Kidney (tissue), 22 donors: Measurements from ENCODE around the gene MEP1A. TPM values are rescaled to one million over a fixed set of nuclear protein-coding genes. Genes with fewer than 3 reads are reported as not detected.
"Not testable (repeated sequence)": the region's sequence is repeated elsewhere in the genome, so short reads cannot be mapped to it uniquely, and the experiment has no call there.

Source experiments
- DNase-seq, 5 donors: peaks; one replicate each; pipeline ENCODE4 v3.0.0-alpha.2; 2013 to 2020
- FAIRE-seq: peaks from 2 replicates; lab custom pipeline; 2012; peaks lifted over from hg19 to GRCh38; lab: Jason Lieb, UNC
- H3K27ac ChIP-seq, 2 donors: one replicate each; pipeline ENCODE4 v1.7.0; 2013; ENCODE audit warnings: low read depth in 2 of 2, low read length in 2 of 2, inconsistent platforms in 1 of 2
- H3K27me3 ChIP-seq: one replicate; pipeline ENCODE4 v1.7.1; 2013; ENCODE audit warnings: low read length, inconsistent platforms; ENCODE audit not compliant: control insufficient read depth, insufficient read depth
- H3K36me3 ChIP-seq, 3 donors: one replicate each; pipeline versions ENCODE4 v1.7.0 to v1.7.1; 2013; ENCODE audit warnings: low read length in 3 of 3, control low read depth in 1 of 3, inconsistent platforms in 1 of 3; ENCODE audit not compliant: insufficient read depth in 3 of 3, control insufficient read depth in 2 of 3
- H3K4me1 ChIP-seq, 3 donors: one replicate each; pipeline versions ENCODE4 v1.7.0 to v1.7.1; 2013; ENCODE audit warnings: low read length in 3 of 3, inconsistent platforms in 1 of 3, low read depth in 1 of 3; ENCODE audit not compliant: control insufficient read depth in 2 of 3, insufficient read depth in 2 of 3
- H3K4me3 ChIP-seq, 3 donors: one replicate each; pipeline versions ENCODE4 v1.7.0 to v1.8.1; 2013; ENCODE audit warnings: low read length in 3 of 3, control low read depth in 1 of 3, inconsistent platforms in 1 of 3
- H3K9ac ChIP-seq, 3 donors: one replicate each; pipeline versions ENCODE4 v1.7.0 to v1.7.1; 2013; ENCODE audit warnings: low read length in 3 of 3, control low read depth in 1 of 3, inconsistent platforms in 1 of 3
- H3K9me3 ChIP-seq, 3 donors: one replicate each; pipeline versions ENCODE4 v1.7.0 to v1.7.1; 2013; ENCODE audit warnings: low read length in 3 of 3, control low read depth in 1 of 3, inconsistent platforms in 1 of 3; ENCODE audit not compliant: control insufficient read depth in 2 of 3, insufficient read depth in 1 of 3
- CTCF ChIP-seq: IDR thresholded peaks from 3 replicates; pipeline ENCODE4 v1.5.1; 2012; ENCODE audit warnings: mild to moderate bottlenecking, moderate library complexity, borderline replicate concordance; ENCODE audit not compliant: insufficient read depth; ENCODE audit errors: extremely low read depth
- intact Hi-C: fragments of 100-400 bp; cut with DNase I; formaldehyde crosslinking; loops from one replicate; pipeline ENCODE4 v1.11.1; 2022
- long read RNA-seq, 10 donors: library from polyadenylated mRNA in 1 of 10; unstranded in 1 of 10; transcript quantifications; one replicate each; pipeline ENCODE4 v2.0.0 and lab custom pipeline, GENCODE V29; 2021 to 2026
- polyA plus RNA-seq: library from polyadenylated mRNA; stranded (reverse); fragments of 350-450 nt; fragmentation: Illumina TruSeq; extraction: RNeasy Lipid Tissue Mini Kit (QIAGEN cat#74804); gene quantifications from one replicate; pipeline ENCODE4 v1.2.3, GENCODE V29; 2014; ENCODE audit warnings: low read depth, low replicate concordance; ENCODE audit not compliant: insufficient read depth
- total RNA-seq: library from RNA; stranded (reverse); fragmentation: NEBNext Ultra II Directional; extraction: Animal tissue kit (Norgen Biotek cat#: 25700); gene quantifications from one replicate; pipeline ENCODE4 v1.2.1, GENCODE V29; 2021
- donor health status: control.
- donor health status: control.
- donor health status: control.
- donor health status: control.
- donor health status: control.
- donor health status: DM: yes; HTN: yes; CAD: no.
- donor health status: Normal renal cell carcinoma (clear cell type).

Gene MEP1A
- total RNA-seq (0.09 TPM), polyA plus RNA-seq (0.13 TPM)
- long read RNA-seq, donor 1 = 0 reads
- long read RNA-seq, donor 2 = 0 reads
- long read RNA-seq, donor 3 = 0 reads
- long read RNA-seq, donor 4 = 0 reads
- long read RNA-seq, donor 5 = 0 reads
- long read RNA-seq, donor 6 = 0 reads
- long read RNA-seq, donor 7 = 0 reads
- long read RNA-seq, donor 8 = 0 reads
- long read RNA-seq, donor 9 = 0 reads
- long read RNA-seq, donor 10 = 0 reads

- Histone ChIP-seq H3K36me3 (no peaks in the 10 kb centered on the region), H3K9me3 (no peaks in the 10 kb centered on the region), H3K27ac (no peak within 1 kb of the TSS), H3K9ac (no peak within 1 kb of the TSS), H3K27me3 (no peaks in the 10 kb centered on the region), H3K4me1 (no peaks in the 10 kb centered on the region), H3K4me3 (no peak within 1 kb of the TSS)
- intact Hi-C loops = no loop called here
- DNase-seq (no peak), FAIRE-seq (no peak)
- no peak for TF ChIP-seq CTCF
Observed at GRCh38 chr6:46793138-46793537, at the start of gene MEP1A. Gene MEP1A (plus strand): TSS chr6:46793389. CDS start chr6:46793399, 10 bp downstream.

DNA sequence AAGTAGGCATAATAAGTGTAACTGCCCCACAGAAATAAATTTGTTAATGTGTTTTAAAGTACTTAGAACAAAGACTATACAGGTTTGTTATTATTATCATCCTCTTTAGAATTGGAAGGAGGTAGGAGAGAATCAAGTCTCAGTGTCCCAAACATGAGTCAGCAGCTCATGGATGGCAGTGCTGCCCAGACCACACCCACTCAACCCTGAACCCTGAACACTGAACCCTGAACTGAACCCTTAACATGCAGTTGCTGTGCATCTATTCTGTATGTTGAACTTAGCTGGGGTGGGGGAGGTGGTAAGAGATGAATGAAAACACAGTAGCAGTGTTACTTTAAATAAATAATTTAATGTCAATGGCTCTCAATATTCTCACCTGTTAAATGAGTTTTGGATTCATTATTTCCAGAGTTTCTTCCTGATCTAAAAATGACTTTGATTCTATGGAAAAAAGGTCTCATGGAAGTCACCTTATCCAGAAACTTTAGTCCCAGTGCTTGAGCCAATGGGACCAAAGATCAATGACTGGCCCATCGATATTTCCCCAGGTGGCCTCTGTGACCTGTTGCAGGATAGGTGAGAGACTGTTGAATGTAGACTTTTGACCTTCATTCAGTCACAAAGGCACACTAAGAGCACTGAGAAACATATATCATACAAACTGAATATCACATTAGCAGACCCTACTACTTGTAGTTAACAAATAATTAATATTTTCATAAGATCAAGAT is 49.6 kb upstream of the MEP1A start:
- H3K9ac ChIP-seq = no peak overlapping the region
- no peak for TF ChIP-seq CTCF
- no peak overlapping the region for H3K27ac ChIP-seq
- H3K4me1 ChIP-seq = no peaks in the 10 kb centered on the region
- no peaks in the 10 kb centered on the region for H3K9me3 ChIP-seq
- H3K36me3 ChIP-seq = no peaks in the 10 kb centered on the region
- no peak overlapping the region for H3K4me3 ChIP-seq
- FAIRE-seq (no peak), DNase-seq (no peak)
- intact Hi-C loops = no loop called here
- no peaks in the 10 kb centered on the region for H3K27me3 ChIP-seq

GRCh38 chr6:46744159-46744725 is 48.9 kb upstream of the MEP1A start:
- FAIRE-seq = not testable (repeated sequence)

DNA sequence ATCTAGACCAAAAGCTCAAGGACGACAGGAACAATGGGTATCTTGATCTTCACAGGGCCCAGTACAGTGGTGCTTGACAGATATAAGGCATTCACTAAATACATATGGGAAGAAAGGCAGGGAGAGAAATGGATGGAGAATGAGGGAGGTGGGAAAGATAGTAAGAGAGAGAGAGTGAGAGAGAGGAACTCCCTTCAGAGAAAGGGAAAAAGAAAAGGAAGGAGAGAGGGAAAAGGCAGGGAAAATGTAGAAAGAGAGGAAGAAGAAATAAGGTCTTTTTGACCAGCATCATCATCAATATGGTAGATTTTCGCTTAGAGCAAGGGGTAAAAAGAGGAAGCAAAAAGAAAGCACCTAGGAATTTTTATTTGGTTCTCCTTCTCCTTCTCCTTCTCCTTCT is 47.2 kb upstream of the MEP1A start:
- Histone ChIP-seq H3K9me3 (no peaks in the 10 kb centered on the region), H3K27ac (no peak overlapping the region), H3K4me3 (no peak overlapping the region), H3K9ac (no peak overlapping the region), H3K27me3 (no peaks in the 10 kb centered on the region), H3K36me3 (no peaks in the 10 kb centered on the region), H3K4me1 (no peaks in the 10 kb centered on the region)
- no peak for FAIRE-seq
- no peak for TF ChIP-seq CTCF
- intact Hi-C loops = no loop called here
- no peak for DNase-seq

More at GRCh38 chr6:46744159-46744725, 48.9 kb upstream of the MEP1A start:
- H3K27me3 ChIP-seq, DNase-seq, H3K36me3 ChIP-seq, intact Hi-C loops, H3K9me3 ChIP-seq, H3K27ac ChIP-seq, H3K4me1 ChIP-seq, H3K9ac ChIP-seq, H3K4me3 ChIP-seq: not testable (repeated sequence)
